GM10847 (cell line): ENCODE results near the gene NOTCH3.

Experiments used
- POLR2A ChIP-seq: IDR thresholded peaks from 2 replicates; pipeline ENCODE4 v1.6.1; 2011; ENCODE audit not compliant: insufficient read length; ENCODE audit errors: extremely low read depth

Gene NOTCH3

GRCh38 chr19:15239337-15239949 is 38.6 kb upstream of the NOTCH3 start:
- TF ChIP-seq POLR2A = no peak

- no peak for TF ChIP-seq POLR2A
Observed at GRCh38 chr19:15238639-15239155, 37.9 kb upstream of the NOTCH3 start.

DNA sequence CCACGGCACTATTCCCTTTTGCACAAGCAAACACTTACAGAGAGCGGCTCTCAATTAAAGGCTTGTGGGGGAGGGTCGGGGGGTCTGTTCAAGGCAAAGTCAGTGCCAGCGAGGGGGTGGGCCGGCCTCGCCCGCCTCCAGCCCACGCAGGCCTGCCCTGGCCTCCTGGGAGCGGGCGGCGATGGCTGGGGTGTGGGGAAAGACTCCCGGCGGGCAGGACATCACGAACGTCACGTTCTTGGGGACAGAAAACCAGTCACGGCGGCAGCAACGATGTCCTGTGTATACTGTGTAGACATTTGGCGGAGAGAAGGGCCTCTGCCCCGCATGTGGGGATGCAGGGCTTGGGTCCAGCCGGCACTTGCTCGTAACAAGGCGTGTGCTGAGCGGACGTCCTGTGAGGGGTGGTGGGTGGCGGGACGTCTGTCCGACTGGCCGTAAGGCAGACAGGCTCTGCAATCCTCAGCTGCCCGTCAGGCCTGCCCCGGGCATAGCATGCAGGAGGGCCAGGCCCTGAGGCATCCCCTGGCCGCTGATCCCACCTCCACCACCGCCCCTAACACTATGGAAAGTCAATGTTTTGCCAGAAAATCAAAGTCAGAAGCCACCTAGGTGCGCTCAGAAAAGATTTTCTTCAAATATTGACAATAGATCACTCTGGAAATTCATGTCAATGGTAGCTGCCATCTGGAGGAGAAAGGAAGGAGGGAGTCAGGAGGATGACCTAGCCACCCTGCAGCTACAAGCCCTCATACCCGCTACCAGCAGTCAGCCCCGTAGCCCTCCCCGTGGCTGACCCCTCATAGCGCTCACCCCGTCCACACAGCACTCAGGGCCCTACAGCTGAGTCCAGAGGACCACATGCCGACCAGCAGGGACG is 37.2 kb upstream of the NOTCH3 start:
- no peak for TF ChIP-seq POLR2A

- no peak for TF ChIP-seq POLR2A
Observed at GRCh38 chr19:15236886-15237285, 36.1 kb upstream of the NOTCH3 start.

DNA sequence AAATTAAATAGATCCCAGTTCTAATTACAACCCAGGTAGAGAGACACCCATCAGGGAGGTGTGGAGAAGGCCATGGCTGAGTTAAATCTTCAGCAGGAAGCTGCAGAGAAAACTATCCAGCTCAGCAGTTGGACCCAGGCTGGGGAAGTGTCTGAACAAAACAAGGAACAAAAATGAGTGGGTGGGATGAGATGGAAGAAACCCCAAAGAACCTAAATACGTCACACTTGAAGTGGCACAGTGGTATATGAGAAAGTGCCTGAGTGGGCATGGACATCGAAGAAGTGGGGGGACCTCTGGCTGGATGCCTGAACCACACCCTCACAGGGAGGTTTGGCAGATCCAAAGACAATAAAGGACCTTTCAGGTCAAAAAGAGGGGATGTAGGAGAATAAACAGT is 35.0 kb upstream of the NOTCH3 start:
- TF ChIP-seq POLR2A = no peak

- no peak for TF ChIP-seq POLR2A
Observed at GRCh38 chr19:15234431-15235130, 33.8 kb upstream of the NOTCH3 start.

GRCh38 chr19:15231271-15231670 is 30.5 kb upstream of the NOTCH3 start:
- no peak for TF ChIP-seq POLR2A

DNA sequence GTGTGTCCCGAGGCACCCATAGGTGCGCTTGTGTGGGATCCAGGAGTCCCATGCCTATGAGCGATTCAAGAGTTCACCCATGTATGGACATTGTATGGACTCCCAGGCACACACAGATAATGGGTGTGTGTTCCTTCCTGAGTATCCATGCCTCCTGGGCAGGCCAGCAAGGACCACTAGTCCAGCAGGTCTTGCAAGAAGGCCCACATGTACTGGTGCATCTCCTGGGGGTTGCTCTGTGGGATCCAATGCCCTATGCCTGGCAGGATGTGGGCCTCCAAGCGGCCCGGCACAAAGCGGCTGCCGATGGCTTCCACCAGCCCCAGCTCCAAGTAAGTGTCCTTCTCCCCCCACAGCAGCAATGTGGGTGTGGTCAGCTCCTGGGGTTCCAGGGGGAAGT is 26.5 kb upstream of the NOTCH3 start:
- TF ChIP-seq POLR2A = no peak

- TF ChIP-seq POLR2A = no peak
Observed at GRCh38 chr19:15225760-15226159, 25.0 kb upstream of the NOTCH3 start.

- no peak for TF ChIP-seq POLR2A
Observed at GRCh38 chr19:15223649-15224361, 23.0 kb upstream of the NOTCH3 start.

- no peak for TF ChIP-seq POLR2A
Observed at GRCh38 chr19:15222738-15223648, 22.2 kb upstream of the NOTCH3 start.

GRCh38 chr19:15220833-15221232 is 20.0 kb upstream of the NOTCH3 start:
- no peak for TF ChIP-seq POLR2A

GRCh38 chr19:15218501-15218900 is 17.7 kb upstream of the NOTCH3 start:
- TF ChIP-seq POLR2A = no peak

DNA sequence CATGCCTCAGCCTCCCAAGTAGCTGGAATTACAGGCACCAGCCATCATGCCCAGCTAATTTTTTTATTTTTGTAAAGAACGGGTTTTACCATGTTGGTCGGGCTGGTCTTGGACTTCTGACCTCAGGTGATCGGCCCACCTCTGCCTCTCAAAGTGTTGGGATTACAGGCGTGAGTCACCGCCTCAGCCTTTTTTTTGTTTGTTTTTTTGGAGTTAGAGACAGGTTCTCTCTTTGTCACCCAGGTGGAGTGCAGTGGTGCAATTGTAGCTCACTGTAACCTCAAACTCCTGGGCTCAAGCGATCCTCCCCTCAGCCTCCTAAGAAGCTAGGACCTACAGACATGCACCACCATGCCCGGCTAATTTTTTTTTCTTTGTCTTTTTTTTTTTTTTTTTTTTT is 15.6 kb upstream of the NOTCH3 start:
- no peak for TF ChIP-seq POLR2A
